SIG-M5 treated with dmso at 0.1 percent for 504 hours (cell line): ENCODE data around the gene PLEKHA8.

Experiments used
- DNase-seq: peaks from one replicate; lab custom pipeline; 2025; ENCODE audit not compliant: unreplicated experiment; lab: John Stamatoyannopoulos, UW

The PLEKHA8 gene

GRCh38 chr7:30102281-30102680 lies 74.1 kb downstream of the PLEKHA8 start:
- DNase-seq = no peak

GRCh38 chr7:30104157-30104556 lies 75.9 kb downstream of the PLEKHA8 start:
- DNase-seq = no peak

GRCh38 chr7:30112103-30112713 lies 84.0 kb downstream of the PLEKHA8 start:
- no peak for DNase-seq

- no peak for DNase-seq
Measured at GRCh38 chr7:30113144-30113543, 84.9 kb downstream of the PLEKHA8 start.

- DNase-seq = no peak
Measured at GRCh38 chr7:30114536-30115238, 86.5 kb downstream of the PLEKHA8 start.

- DNase-seq = no peak
Measured at GRCh38 chr7:30115709-30116297, 87.6 kb downstream of the PLEKHA8 start.

GRCh38 chr7:30116771-30117170 lies 88.6 kb downstream of the PLEKHA8 start:
- no peak for DNase-seq

GRCh38 chr7:30117896-30118295 lies 89.7 kb downstream of the PLEKHA8 start:
- no peak for DNase-seq

GRCh38 chr7:30119890-30120577 lies 91.8 kb downstream of the PLEKHA8 start:
- no peak for DNase-seq

GRCh38 chr7:30133736-30134610 lies 105.8 kb downstream of the PLEKHA8 start:
- DNase-seq = no peak

- peak; percentile 61 for DNase-seq
Measured at GRCh38 chr7:30134611-30135300, 106.5 kb downstream of the PLEKHA8 start, which contains the start of gene MTURN. MTURN (plus strand) TSS chr7:30134986; CDS start chr7:30135137, 151 bp downstream.

- peak; percentile 38 for DNase-seq
Measured at GRCh38 chr7:30135301-30136116, 107.3 kb downstream of the PLEKHA8 start.

- DNase-seq = no peak
Measured at GRCh38 chr7:30136117-30136731, 108.0 kb downstream of the PLEKHA8 start.

GRCh38 chr7:30136743-30137485 lies 108.7 kb downstream of the PLEKHA8 start:
- DNase-seq = no peak

- no peak for DNase-seq
Measured at GRCh38 chr7:30139836-30140384, 111.7 kb downstream of the PLEKHA8 start.

- no peak for DNase-seq
Measured at GRCh38 chr7:30140456-30140855, 112.2 kb downstream of the PLEKHA8 start.

GRCh38 chr7:30142710-30143109 lies 114.5 kb downstream of the PLEKHA8 start:
- DNase-seq = peak; percentile 19

- DNase-seq = peak; percentile 24
Measured at GRCh38 chr7:30143748-30144251, 115.6 kb downstream of the PLEKHA8 start.
